HepG2 (cell line): Measurements from ENCODE around the gene ONECUT2. TPM values are rescaled to one million over a fixed set of nuclear protein-coding genes. Genes with fewer than 3 reads are reported as not detected.

ENCODE experiments used
- ATAC-seq: fragments of 200-7000 bp; cut with Tn5 transposase; 3 replicates; pipeline ENCODE4 v1.9.1; 2020; ENCODE audit warnings: mild to moderate bottlenecking, moderate library complexity
- BruUV-seq: library from RNA; stranded (reverse); fragments of 400-500 nt; replicated peaks from 2 replicates; lab custom pipeline; 2021; lab: Mats Ljungman, UMichigan
- CTCF ChIA-PET: fragments of 300-600 bp; formaldehyde crosslinking; extraction: SDS; loops from one replicate; lab custom pipeline; 2021; ENCODE audit warnings: low total read pairs, inconsistent platforms, low intra/inter-chr PET ratio; lab: Yijun Ruan, JAX
- POLR2A ChIA-PET: fragments of 350-600 bp; sonication (Branson Sonifier 250); formaldehyde crosslinking; loops from one replicate; lab custom pipeline; 2020; ENCODE audit warnings: antibody characterized with exemption, inconsistent platforms; lab: Yijun Ruan, JAX
- DNase-seq: peaks from one replicate; pipeline ENCODE4 v3.0.0-alpha.2; 2015; ENCODE audit warnings: low spot score
- FAIRE-seq: peaks from 3 replicates; lab custom pipeline; 2011; peaks lifted over from hg19 to GRCh38; lab: Jason Lieb, UNC
- H2AFZ ChIP-seq: one replicate; pipeline ENCODE4 v1.6.1; 2011; ENCODE audit warnings: low read length, inconsistent platforms
- H3K27ac ChIP-seq: fragments of 300-600 bp; 3 replicates; pipeline ENCODE4 v1.8.0; 2011; ENCODE audit warnings: mixed run types, mild to moderate bottlenecking, mixed read lengths, low read length, inconsistent platforms; ENCODE audit not compliant: insufficient read depth; ENCODE audit errors: extremely low read length
- H3K27me3 ChIP-seq, 2 experiments: fragments of 200-600 bp in 1 of 2; 2 replicates in 1 of 2; 3 replicates in 1 of 2; pipeline versions ENCODE4 v1.6.0 to v1.8.0; 2011; ENCODE audit warnings: low read length in 2 of 2, mild to moderate bottlenecking in 2 of 2, moderate library complexity in 2 of 2, inconsistent platforms in 1 of 2; ENCODE audit not compliant: insufficient read depth in 2 of 2, control insufficient read depth in 1 of 2
- H3K36me3 ChIP-seq, 2 experiments: fragments of 200-600 bp in 1 of 2; replicated peaks in 1 of 2; 2 replicates in 1 of 2; 3 replicates in 1 of 2; pipeline versions ENCODE4 v1.5.1 to v1.8.0; 2011; ENCODE audit warnings: low read length in 2 of 2, inconsistent platforms in 1 of 2; ENCODE audit not compliant: insufficient read depth in 2 of 2, control insufficient read depth in 1 of 2
- H3K4me1 ChIP-seq: 2 replicates; pipeline ENCODE4 v1.5.1; 2012; ENCODE audit warnings: low read length, inconsistent platforms; ENCODE audit not compliant: insufficient read depth
- H3K4me2 ChIP-seq: 2 replicates; pipeline ENCODE4 v1.6.0; 2011; ENCODE audit warnings: low read depth, low read length, inconsistent platforms
- H3K4me3 ChIP-seq, 3 experiments: fragments of 200-600 bp in 1 of 3; sonication (generic), shearing (Covaris generic) in 1 of 3; replicated peaks in 1 of 3; 2 replicates each; pipeline ENCODE4 v1.5.1; 2011 to 2016; ENCODE audit warnings: low read length in 3 of 3, inconsistent platforms in 2 of 3, low read depth in 2 of 3, mild to moderate bottlenecking in 2 of 3, control low read depth in 1 of 3, mixed read lengths in 1 of 3; ENCODE audit not compliant: insufficient read depth in 1 of 3
- H3K79me2 ChIP-seq: one replicate; pipeline ENCODE4 v1.6.1; 2011; ENCODE audit warnings: low read length, inconsistent platforms; ENCODE audit not compliant: insufficient read depth
- H3K9ac ChIP-seq: 2 replicates; pipeline ENCODE4 v1.6.0; 2011; ENCODE audit warnings: mild to moderate bottlenecking, low read depth, low read length, inconsistent platforms; ENCODE audit not compliant: insufficient read depth
- H3K9me3 ChIP-seq: 2 replicates; pipeline ENCODE4 v1.5.1; 2012; ENCODE audit warnings: mild to moderate bottlenecking, low read length
- H4K20me1 ChIP-seq: 2 replicates; pipeline ENCODE4 v1.6.0; 2011; ENCODE audit warnings: inconsistent platforms, mild to moderate bottlenecking, low read length, moderate library complexity; ENCODE audit not compliant: insufficient read depth
- ATF1 ChIP-seq: IDR thresholded peaks from 2 replicates; pipeline ENCODE4 v1.6.1; 2016; ENCODE audit warnings: mild to moderate bottlenecking, control low read depth
- CBX2 ChIP-seq, 2 experiments: fragments of 200-600 bp in 1 of 2; sonication (generic); formaldehyde crosslinking in 1 of 2; IDR thresholded peaks; 2 replicates each; pipeline versions ENCODE4 v1.7.0 to v1.8.1; 2018 to 2022; ENCODE audit warnings: low read depth in 2 of 2, low read length in 1 of 2, mild to moderate bottlenecking in 1 of 2, missing genetic modification reagents in 1 of 2
- KAT8 ChIP-seq: IDR thresholded peaks from 2 replicates; pipeline ENCODE4 v1.6.1; 2016; ENCODE audit warnings: missing genetic modification reagents, missing compliant biosample characterization
- MAZ ChIP-seq, 2 experiments: sonication (generic) in 1 of 2; formaldehyde crosslinking in 1 of 2; IDR thresholded peaks; 2 replicates each; pipeline versions ENCODE4 v1.5.0 to v1.6.1; 2012 to 2020; ENCODE audit warnings: low read depth in 2 of 2, mild to moderate bottlenecking in 2 of 2, borderline replicate concordance in 1 of 2, improper control_type of control experiment in 1 of 2, low read length in 1 of 2, missing genetic modification reagents in 1 of 2, moderate library complexity in 1 of 2
- POLR2AphosphoS5 ChIP-seq: IDR thresholded peaks from 2 replicates; pipeline ENCODE4 v1.6.1; 2012; ENCODE audit warnings: low read depth, low read length
- PPARG ChIP-seq: conservative IDR thresholded peaks from 2 replicates; pipeline ENCODE4 v1.6.1; 2016; ENCODE audit warnings: missing biosample characterization, missing genetic modification reagents
- TSC22D2 ChIP-seq: sonication (generic); formaldehyde crosslinking; IDR thresholded peaks from 2 replicates; pipeline ENCODE4 v1.5.1; 2020; ENCODE audit warnings: missing genetic modification reagents, mild to moderate bottlenecking, borderline replicate concordance
- ZBTB3 ChIP-seq: sonication (generic); formaldehyde crosslinking; IDR thresholded peaks from 2 replicates; pipeline ENCODE4 v1.4.0; 2020; ENCODE audit warnings: low read depth, mild to moderate bottlenecking, moderate library complexity, missing genetic modification reagents, borderline replicate concordance
- ZNF720 ChIP-seq: sonication (generic); formaldehyde crosslinking; IDR thresholded peaks from 2 replicates; pipeline ENCODE4 v1.4.0; 2020; ENCODE audit warnings: missing genetic modification reagents
- ZNF724P ChIP-seq: sonication (generic); formaldehyde crosslinking; IDR thresholded peaks from 2 replicates; pipeline ENCODE4 v1.8.0; 2022; ENCODE audit warnings: missing genetic modification reagents, borderline replicate concordance
- ZSCAN9 ChIP-seq: IDR thresholded peaks from 2 replicates; pipeline ENCODE4 v1.6.1; 2016; ENCODE audit warnings: borderline replicate concordance
- WGBS: methylation state at CpG from one replicate; pipeline ENCODE4 v1.1.6; 2017; ENCODE audit warnings: low lambda C conversion rate; 5-methylcytosine and 5-hydroxymethylcytosine counted together
- in situ Hi-C: cut with HindIII; loops from 2 replicates; pipeline ENCODE4 v1.10.0; 2017; ENCODE audit warnings: low pct_unique_long_range_greater_than_20kb; ENCODE audit not compliant: extremely low pct_ligation_motif_present
- intact Hi-C: fragments of 100-400 bp; cut with micrococcal nuclease; formaldehyde crosslinking; loops from one replicate; pipeline ENCODE4 v1.10.0; 2022; ENCODE audit not compliant: unreplicated experiment
- polyA plus RNA-seq, 8 experiments: library from polyadenylated mRNA; depleted of rRNA in 3 of 8; stranded (reverse) in 7 of 8; unstranded in 1 of 8; fragments of >200 nt; fragmentation: Illumina TruSeq in 4 of 8; extraction: Trizol in 4 of 8; gene quantifications; 2 replicates each; pipeline versions ENCODE4 v1.2.1 to v1.2.3, GENCODE V29; 2011 to 2016; ENCODE audit warnings: low read depth in 4 of 8, missing spikeins in 1 of 8, mixed read lengths in 1 of 8; ENCODE audit not compliant: insufficient read depth in 1 of 8
- total RNA-seq, 5 experiments: library from RNA; depleted of rRNA; stranded (reverse); fragments of >200 nt; fragmentation: Illumina TruSeq; extraction: Trizol; gene quantifications; 2 replicates each; pipeline ENCODE4 v1.2.3, GENCODE V29; 2016; ENCODE audit warnings: low read depth in 1 of 5

Gene ONECUT2
- total and polyA plus RNA-seq, 2 of the 13 experiments (the other 11 are each of a cell fraction or from before 2014, with no cell fraction given): 3.0 to 3.2 TPM

DNA sequence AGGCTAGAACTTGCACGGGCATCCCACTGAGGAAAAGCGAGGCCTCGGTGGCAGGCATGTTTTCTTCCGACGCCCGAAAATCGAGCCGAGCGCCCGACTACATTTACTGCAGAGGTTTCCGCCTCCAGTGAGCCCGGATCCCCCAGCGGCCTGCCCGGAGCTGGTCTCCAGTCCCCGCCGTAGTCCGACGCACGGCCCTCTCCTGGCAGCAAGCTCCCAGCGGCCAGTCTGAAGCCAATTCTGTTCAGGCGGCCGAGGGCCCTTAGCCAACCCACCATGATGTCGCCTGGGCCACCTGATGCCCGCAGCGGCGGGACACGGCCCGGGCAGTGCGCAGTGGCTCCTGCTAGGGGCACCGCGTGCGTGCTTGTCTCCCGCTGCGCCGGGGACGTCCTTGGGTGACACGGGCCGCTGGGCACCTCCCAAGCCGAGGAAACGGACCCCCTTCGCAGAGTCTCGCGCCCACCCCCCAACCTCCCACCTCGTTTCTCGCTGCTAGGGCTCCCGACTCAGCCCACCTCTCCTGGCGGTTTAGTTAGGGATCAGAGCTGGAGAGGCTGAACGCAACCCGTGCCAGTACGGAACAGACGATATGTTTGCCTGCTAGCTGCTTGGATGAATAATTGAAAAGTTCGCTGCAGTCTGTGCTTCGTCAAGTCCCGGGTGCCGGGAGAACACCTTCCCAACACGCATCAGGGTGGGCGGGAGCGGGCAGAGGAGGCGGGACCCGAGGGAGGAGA lies 5.3 kb downstream of the ONECUT2 start:
- Histone ChIP-seq H3K4me1 (peaks cover 54% of the 10 kb centered on the region), H3K4me3 (no peak overlapping the region), H4K20me1 (peaks cover 12% of the 10 kb centered on the region; the same call in 1 of the 2 replicates), H3K27me3 (no peaks in the 10 kb centered on the region; a peak in 1 of 5 replicates), H3K9me3 (no peaks in the 10 kb centered on the region), H3K4me2 (no peak overlapping the region), H3K27ac (no peak overlapping the region)
- ATAC-seq: no peak
- CTCF ChIA-PET: no interaction called here
- POLR2A ChIA-PET: no interaction called here
- intact Hi-C loops: no loop called here
- no peak for FAIRE-seq
- TF ChIP-seq ATF1 (CRISPR knock-in tag) (no peak), ZSCAN9 (CRISPR knock-in tag) (no peak), PPARG (CRISPR knock-in tag) (no peak), ZNF724P (no peak), MAZ (IDR thresholded peaks at IDR 0.05; ENCODE audit: borderline replicate concordance, low read depth, low read length) (no peak), MAZ (CRISPR knock-in tag; IDR thresholded peaks at IDR 0.05; ENCODE audit: low read depth) (no peak), ZBTB3 (CRISPR knock-in tag) (no peak), CBX2 (IDR thresholded peaks at IDR 0.05; ENCODE audit: low read depth, low read length) (no peak), CBX2 (CRISPR knock-in tag; IDR thresholded peaks at IDR 0.05; ENCODE audit: low read depth) (no peak), KAT8 (CRISPR knock-in tag) (no peak), POLR2AphosphoS5 (no peak), ZNF720 (no peak), TSC22D2 (CRISPR knock-in tag) (no peak)
- TF ChIP-seq, all 625 proteins: peak for 0
- in situ Hi-C loops: loop anchor here (10.0 kb wide), 2 partner anchors 576 to 696 kb away; no protein-coding TSS in a partner anchor
- BruUV-seq: no TSS peak
- 95% methylated on average over 45 of the region's 60 CpGs for WGBS
- H3K36me3 ChIP-seq: 0 out of 5 replicates have a peak, but pooled peaks cover 0 to 1% of the 10 kb centered on the region in 2 experiments
- H3K9ac ChIP-seq: no peak overlapping the region
- no peak overlapping the region for H2AFZ ChIP-seq
- no peak for DNase-seq
- peaks cover 21% of the 10 kb centered on the region for H3K79me2 ChIP-seq
